ENCODE results near the gene MYOZ2.
A peak's percentile ranks its signal among the peaks of the same experiment; 100 is the strongest.
"Not testable (repeated sequence)": the region's sequence is repeated elsewhere in the genome, so short reads cannot be mapped to it uniquely, and the experiment has no call there.

Gene MYOZ2

DNA sequence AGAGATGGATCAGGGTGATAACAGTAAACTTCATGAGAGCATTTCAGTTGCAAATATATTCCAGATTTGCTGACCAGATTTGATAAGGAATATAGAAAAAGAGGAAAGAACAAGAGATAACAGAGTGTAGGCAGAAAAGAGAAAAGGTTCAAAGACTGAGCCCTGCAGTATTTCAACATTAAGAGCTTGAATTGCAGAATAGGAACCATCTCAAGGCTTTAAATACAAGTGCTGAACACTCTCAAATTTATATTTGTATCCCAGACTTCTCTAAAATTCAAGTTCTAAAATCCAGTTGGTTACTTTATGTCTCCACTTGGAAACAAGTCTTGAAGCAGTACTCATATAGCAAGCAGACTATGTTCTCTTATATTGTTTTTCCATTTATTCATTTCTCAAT lies 9.7 kb upstream of the MYOZ2 start:
- H3K9me3 ChIP-seq (ENCODE audit: control insufficient read depth in 5 of 5, low read length in 5 of 5) = no peaks in the 10 kb centered on the region
- no peaks in the 10 kb centered on the region for H3K36me3 ChIP-seq (ENCODE audit: control insufficient read depth in 5 of 5, insufficient read depth in 5 of 5, low read length in 5 of 5)
- peak overlapping the region; percentile 3 for H3K27ac ChIP-seq (ENCODE audit: low read depth, low read length)
- peaks cover 0 to 16% (median 8%) of the 10 kb centered on the region in 5 donors for H3K4me1 ChIP-seq (ENCODE audit: control insufficient read depth in 5 of 5, insufficient read depth in 5 of 5, low read length in 5 of 5)
- H3K4me3 ChIP-seq (ENCODE audit: low read depth in 1 of 5, low read length in 5 of 5) = no peak overlapping the region
- no peaks in the 10 kb centered on the region for H3K27me3 ChIP-seq (ENCODE audit: control insufficient read depth in 5 of 5, insufficient read depth in 4 of 5, low read length in 5 of 5)
- no peak overlapping the region for H3K9ac ChIP-seq (ENCODE audit: low read length in 5 of 5)

- H3K27ac ChIP-seq (ENCODE audit: low read depth, low read length) = no peak overlapping the region
- H3K9ac ChIP-seq (ENCODE audit: low read length in 5 of 5) = no peak overlapping the region
- H3K27me3 ChIP-seq (ENCODE audit: control insufficient read depth in 5 of 5, insufficient read depth in 4 of 5, low read length in 5 of 5) = no peaks in the 10 kb centered on the region
- H3K4me1 ChIP-seq (ENCODE audit: control insufficient read depth in 5 of 5, insufficient read depth in 5 of 5, low read length in 5 of 5) = peaks cover 2 to 28% (median 20%) of the 10 kb centered on the region in 5 donors
- no peaks in the 10 kb centered on the region for H3K9me3 ChIP-seq (ENCODE audit: control insufficient read depth in 5 of 5, low read length in 5 of 5)
- no peak overlapping the region for H3K4me3 ChIP-seq (ENCODE audit: low read depth in 1 of 5, low read length in 5 of 5)
- no peaks in the 10 kb centered on the region for H3K36me3 ChIP-seq (ENCODE audit: control insufficient read depth in 5 of 5, insufficient read depth in 5 of 5, low read length in 5 of 5)
Measured at GRCh38 chr4:119128148-119128547, 7.5 kb upstream of the MYOZ2 start.

DNA sequence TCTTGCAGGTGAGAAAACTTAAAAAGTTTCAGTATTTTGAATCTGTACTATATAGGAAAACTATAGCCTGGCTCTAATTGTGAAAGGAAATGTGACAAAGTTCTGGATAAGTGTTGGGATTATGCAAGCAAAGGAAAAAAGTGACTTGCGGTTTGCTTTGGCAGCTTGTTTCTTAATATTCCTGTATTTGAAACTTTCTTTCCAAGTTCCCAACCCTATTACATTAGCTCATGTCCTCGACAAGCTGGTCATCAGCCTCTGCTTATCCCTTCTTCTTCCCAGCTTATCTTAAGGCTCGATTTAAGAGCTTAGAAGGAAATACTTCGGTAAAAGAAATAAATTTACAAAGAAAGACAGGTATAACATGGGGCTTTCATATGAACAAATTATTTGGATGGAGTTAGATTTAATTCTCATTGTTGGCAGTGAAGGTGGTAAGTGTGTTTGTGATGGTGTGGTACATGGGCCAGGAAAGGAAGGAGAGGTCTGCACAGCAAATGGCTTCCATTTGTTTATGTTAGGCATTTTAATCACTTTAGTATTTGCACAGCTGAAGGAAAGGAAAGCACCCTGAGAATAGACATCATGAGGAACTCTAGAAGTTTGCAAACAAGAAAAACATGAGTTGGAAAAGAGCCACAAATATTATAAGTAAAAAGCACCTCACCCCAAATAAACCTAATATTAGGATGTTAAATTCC lies 5.1 kb upstream of the MYOZ2 start:
- peaks cover 2 to 28% (median 19%) of the 10 kb centered on the region in 5 donors for H3K4me1 ChIP-seq (ENCODE audit: control insufficient read depth in 5 of 5, insufficient read depth in 5 of 5, low read length in 5 of 5)

GRCh38 chr4:119131164-119131563 lies 4.5 kb upstream of the MYOZ2 start:
- Histone ChIP-seq H3K27ac (ENCODE audit: low read depth, low read length) (peak overlapping the region; percentile 93), H3K36me3 (ENCODE audit: control insufficient read depth in 5 of 5, insufficient read depth in 5 of 5, low read length in 5 of 5) (no peaks in the 10 kb centered on the region), H3K27me3 (ENCODE audit: control insufficient read depth in 5 of 5, insufficient read depth in 4 of 5, low read length in 5 of 5) (no peaks in the 10 kb centered on the region), H3K9me3 (ENCODE audit: control insufficient read depth in 5 of 5, low read length in 5 of 5) (no peaks in the 10 kb centered on the region), H3K4me1 (ENCODE audit: control insufficient read depth in 5 of 5, insufficient read depth in 5 of 5, low read length in 5 of 5) (peaks cover 2 to 28% (median 14%) of the 10 kb centered on the region in 5 donors), H3K9ac (ENCODE audit: low read length in 5 of 5) (peak overlapping the region in 1 of 5 donors; percentile 69), H3K4me3 (ENCODE audit: low read depth in 1 of 5, low read length in 5 of 5) (no peak overlapping the region)

More for the DNA sequence above, 5.1 kb upstream of the MYOZ2 start:
- no peaks in the 10 kb centered on the region for H3K36me3 ChIP-seq (ENCODE audit: control insufficient read depth in 5 of 5, insufficient read depth in 5 of 5, low read length in 5 of 5)
- H3K27ac ChIP-seq (ENCODE audit: low read depth, low read length) = peak overlapping the region; percentile 93
- H3K27me3 ChIP-seq (ENCODE audit: control insufficient read depth in 5 of 5, insufficient read depth in 4 of 5, low read length in 5 of 5) = no peaks in the 10 kb centered on the region
- no peaks in the 10 kb centered on the region for H3K9me3 ChIP-seq (ENCODE audit: control insufficient read depth in 5 of 5, low read length in 5 of 5)
- no peak overlapping the region for H3K4me3 ChIP-seq (ENCODE audit: low read depth in 1 of 5, low read length in 5 of 5)
- H3K9ac ChIP-seq (ENCODE audit: low read length in 5 of 5) = peak overlapping the region in 2 of 5 donors; percentile 57 to 69

DNA sequence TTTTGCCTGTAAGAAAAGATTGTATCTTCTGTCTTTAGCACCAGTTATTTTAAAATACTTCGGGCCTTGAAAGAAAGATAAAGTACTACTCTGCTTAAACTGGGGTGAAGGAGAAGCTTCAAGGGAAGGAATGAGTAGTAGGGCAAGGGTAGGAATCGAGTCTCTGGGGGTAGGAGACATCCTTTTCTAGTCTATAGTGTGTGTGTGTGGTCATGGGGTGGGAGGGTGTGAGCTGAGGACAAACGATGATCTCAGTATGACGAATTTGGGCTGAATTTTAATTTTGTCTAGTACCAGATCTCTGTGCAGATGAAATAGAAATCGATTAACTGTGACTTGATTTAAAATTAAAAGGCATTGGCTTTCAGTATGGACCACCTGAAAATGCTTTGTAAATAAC lies 3.3 kb upstream of the MYOZ2 start:
- peak overlapping the region; percentile 93 for H3K27ac ChIP-seq (ENCODE audit: low read depth, low read length)
- H3K36me3 ChIP-seq (ENCODE audit: control insufficient read depth in 5 of 5, insufficient read depth in 5 of 5, low read length in 5 of 5) = no peaks in the 10 kb centered on the region
- no peaks in the 10 kb centered on the region for H3K9me3 ChIP-seq (ENCODE audit: control insufficient read depth in 5 of 5, low read length in 5 of 5)
- peak overlapping the region in 3 of 5 donors; percentile 6 to 50 (median 42) for H3K9ac ChIP-seq (ENCODE audit: low read length in 5 of 5)
- H3K27me3 ChIP-seq (ENCODE audit: control insufficient read depth in 5 of 5, insufficient read depth in 4 of 5, low read length in 5 of 5) = no peaks in the 10 kb centered on the region
- peaks cover 2 to 28% (median 13%) of the 10 kb centered on the region in 5 donors for H3K4me1 ChIP-seq (ENCODE audit: control insufficient read depth in 5 of 5, insufficient read depth in 5 of 5, low read length in 5 of 5)
- no peak overlapping the region for H3K4me3 ChIP-seq (ENCODE audit: low read depth in 1 of 5, low read length in 5 of 5)

DNA sequence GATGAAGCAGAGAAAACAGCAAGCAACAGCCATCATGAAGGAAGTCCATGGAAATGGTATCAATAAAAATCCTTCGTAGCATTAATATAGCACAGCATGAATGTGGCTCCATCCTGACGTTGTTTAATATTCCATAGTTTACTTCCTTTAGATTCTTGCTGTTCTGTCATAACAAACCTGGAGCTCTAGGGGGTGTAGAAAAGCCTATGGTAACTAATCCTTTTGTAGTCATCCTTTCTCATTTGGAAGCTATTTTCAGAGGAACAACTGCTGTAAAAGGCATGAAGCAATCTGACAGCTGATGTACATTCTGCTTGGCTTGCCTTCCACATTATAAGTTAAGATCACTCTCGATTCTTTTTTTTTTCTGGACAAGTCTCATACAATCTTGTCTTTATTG lies 914 bp downstream of the MYOZ2 start:
- H3K4me1 ChIP-seq (ENCODE audit: control insufficient read depth in 5 of 5, insufficient read depth in 5 of 5, low read length in 5 of 5) = peaks cover 0 to 19% (median 12%) of the 10 kb centered on the region in 5 donors
- H3K27ac ChIP-seq (ENCODE audit: low read depth, low read length) = no peak overlapping the region
- H3K36me3 ChIP-seq (ENCODE audit: control insufficient read depth in 5 of 5, insufficient read depth in 5 of 5, low read length in 5 of 5) = no peaks in the 10 kb centered on the region
- H3K9ac ChIP-seq (ENCODE audit: low read length in 5 of 5) = no peak overlapping the region
- no peaks in the 10 kb centered on the region for H3K27me3 ChIP-seq (ENCODE audit: control insufficient read depth in 5 of 5, insufficient read depth in 4 of 5, low read length in 5 of 5)
- no peak overlapping the region for H3K4me3 ChIP-seq (ENCODE audit: low read depth in 1 of 5, low read length in 5 of 5)
- H3K9me3 ChIP-seq (ENCODE audit: control insufficient read depth in 5 of 5, low read length in 5 of 5) = no peaks in the 10 kb centered on the region

GRCh38 chr4:119138046-119138445 lies 2.4 kb downstream of the MYOZ2 start:
- Histone ChIP-seq H3K4me3 (ENCODE audit: low read depth in 1 of 5, low read length in 5 of 5) (no peak overlapping the region), H3K27ac (ENCODE audit: low read depth, low read length) (no peak overlapping the region)

GRCh38 chr4:119139311-119139710 lies 3.7 kb downstream of the MYOZ2 start:
- peaks cover 0 to 10% (median 6%) of the 10 kb centered on the region in 5 donors for H3K4me1 ChIP-seq (ENCODE audit: control insufficient read depth in 5 of 5, insufficient read depth in 5 of 5, low read length in 5 of 5)
- H3K27me3 ChIP-seq (ENCODE audit: control insufficient read depth in 5 of 5, insufficient read depth in 4 of 5, low read length in 5 of 5) = no peaks in the 10 kb centered on the region
- H3K9me3 ChIP-seq (ENCODE audit: control insufficient read depth in 5 of 5, low read length in 5 of 5) = no peaks in the 10 kb centered on the region
- no peak overlapping the region for H3K4me3 ChIP-seq (ENCODE audit: low read depth in 1 of 5, low read length in 5 of 5)
- no peaks in the 10 kb centered on the region for H3K36me3 ChIP-seq (ENCODE audit: control insufficient read depth in 5 of 5, insufficient read depth in 5 of 5, low read length in 5 of 5)
- no peak overlapping the region for H3K9ac ChIP-seq (ENCODE audit: low read length in 5 of 5)
- H3K27ac ChIP-seq (ENCODE audit: low read depth, low read length) = no peak overlapping the region

More at GRCh38 chr4:119138046-119138445, 2.4 kb downstream of the MYOZ2 start:
- Histone ChIP-seq H3K27me3 (ENCODE audit: control insufficient read depth in 5 of 5, insufficient read depth in 4 of 5, low read length in 5 of 5) (no peaks in the 10 kb centered on the region), H3K4me1 (ENCODE audit: control insufficient read depth in 5 of 5, insufficient read depth in 5 of 5, low read length in 5 of 5) (peaks cover 0 to 10% (median 6%) of the 10 kb centered on the region in 5 donors), H3K9ac (ENCODE audit: low read length in 5 of 5) (no peak overlapping the region), H3K9me3 (ENCODE audit: control insufficient read depth in 5 of 5, low read length in 5 of 5) (no peaks in the 10 kb centered on the region), H3K36me3 (ENCODE audit: control insufficient read depth in 5 of 5, insufficient read depth in 5 of 5, low read length in 5 of 5) (no peaks in the 10 kb centered on the region)

DNA sequence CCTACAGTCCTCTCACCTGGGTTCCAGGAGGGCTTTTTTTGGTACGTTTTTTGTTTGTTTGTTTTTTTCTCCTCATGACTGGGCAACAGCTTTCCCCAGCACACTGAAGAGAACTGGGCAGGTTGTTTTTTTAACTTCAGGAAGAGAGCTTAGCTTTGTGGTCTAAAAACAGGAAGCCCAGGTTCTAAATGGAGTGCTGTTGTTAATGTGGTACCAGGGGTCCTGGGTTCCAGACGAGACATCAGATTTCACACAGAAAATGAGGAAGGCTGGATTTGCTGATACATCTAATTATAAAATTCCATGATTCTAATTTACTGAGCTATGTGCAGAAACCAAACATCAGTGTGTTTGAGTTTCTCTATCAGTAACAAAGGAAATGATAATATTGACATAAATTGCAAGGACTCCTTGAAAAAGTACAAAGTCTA lies 4.2 kb downstream of the MYOZ2 start:
- no peak overlapping the region for H3K4me3 ChIP-seq (ENCODE audit: low read depth in 1 of 5, low read length in 5 of 5)
- H3K36me3 ChIP-seq (ENCODE audit: control insufficient read depth in 5 of 5, insufficient read depth in 5 of 5, low read length in 5 of 5) = no peaks in the 10 kb centered on the region
- no peak overlapping the region for H3K27ac ChIP-seq (ENCODE audit: low read depth, low read length)
- no peaks in the 10 kb centered on the region for H3K27me3 ChIP-seq (ENCODE audit: control insufficient read depth in 5 of 5, insufficient read depth in 4 of 5, low read length in 5 of 5)
- peaks cover 0 to 10% (median 6%) of the 10 kb centered on the region in 5 donors for H3K4me1 ChIP-seq (ENCODE audit: control insufficient read depth in 5 of 5, insufficient read depth in 5 of 5, low read length in 5 of 5)
- H3K9ac ChIP-seq (ENCODE audit: low read length in 5 of 5) = no peak overlapping the region
- no peaks in the 10 kb centered on the region for H3K9me3 ChIP-seq (ENCODE audit: control insufficient read depth in 5 of 5, low read length in 5 of 5)

- not testable (repeated sequence) for H3K36me3 ChIP-seq (ENCODE audit: control insufficient read depth in 5 of 5, insufficient read depth in 5 of 5, low read length in 5 of 5); H3K4me3 ChIP-seq (ENCODE audit: low read depth in 1 of 5, low read length in 5 of 5); H3K27ac ChIP-seq (ENCODE audit: low read depth, low read length); H3K4me1 ChIP-seq (ENCODE audit: control insufficient read depth in 5 of 5, insufficient read depth in 5 of 5, low read length in 5 of 5); H3K9me3 ChIP-seq (ENCODE audit: control insufficient read depth in 5 of 5, low read length in 5 of 5); H3K27me3 ChIP-seq (ENCODE audit: control insufficient read depth in 5 of 5, insufficient read depth in 4 of 5, low read length in 5 of 5); H3K9ac ChIP-seq (ENCODE audit: low read length in 5 of 5)
Measured at GRCh38 chr4:119141283-119141682, 5.7 kb downstream of the MYOZ2 start.
